ENCODE measurements around the gene SORCS1.
"Not testable (repeated sequence)": the region's sequence is repeated elsewhere in the genome, so short reads cannot be mapped to it uniquely, and the experiment has no call there.

Gene SORCS1

GRCh38 chr10:106938513-106938912 lies 226.0 kb downstream of the SORCS1 start:
- no peak for DNase-seq

GRCh38 chr10:106935978-106936451 lies 228.5 kb downstream of the SORCS1 start:
- no peak for DNase-seq

GRCh38 chr10:106931853-106932249 lies 232.7 kb downstream of the SORCS1 start:
- no peak for DNase-seq

- no peak for DNase-seq
Observed at GRCh38 chr10:106931159-106931852, 233.2 kb downstream of the SORCS1 start.

GRCh38 chr10:106930751-106931150 lies 233.8 kb downstream of the SORCS1 start:
- DNase-seq, result no peak

- no peak for DNase-seq
Observed at GRCh38 chr10:106929291-106929895, 235.1 kb downstream of the SORCS1 start.

- DNase-seq, result not testable (repeated sequence)
Observed at GRCh38 chr10:106928151-106928550, 236.4 kb downstream of the SORCS1 start.

GRCh38 chr10:106925191-106925590 lies 239.3 kb downstream of the SORCS1 start:
- no peak for DNase-seq

- DNase-seq, result no peak
Observed at GRCh38 chr10:106920538-106920937, 244.0 kb downstream of the SORCS1 start.

- DNase-seq, result no peak
Observed at GRCh38 chr10:106919871-106920282, 244.6 kb downstream of the SORCS1 start.

- no peak for DNase-seq
Observed at GRCh38 chr10:106917452-106918055, 247.0 kb downstream of the SORCS1 start.

GRCh38 chr10:106914016-106914415 lies 250.5 kb downstream of the SORCS1 start:
- DNase-seq, result no peak

GRCh38 chr10:106913348-106913747 lies 251.2 kb downstream of the SORCS1 start:
- DNase-seq, result no peak

GRCh38 chr10:106911096-106911495 lies 253.4 kb downstream of the SORCS1 start:
- DNase-seq, result no peak

GRCh38 chr10:106910666-106911065 lies 253.8 kb downstream of the SORCS1 start:
- DNase-seq, result no peak

- DNase-seq, result no peak
Observed at GRCh38 chr10:106908225-106908624, 256.3 kb downstream of the SORCS1 start.

- DNase-seq, result no peak
Observed at GRCh38 chr10:106904209-106904608, 260.3 kb downstream of the SORCS1 start.

GRCh38 chr10:106903180-106903579 lies 261.3 kb downstream of the SORCS1 start:
- DNase-seq, result no peak

- DNase-seq, result no peak
Observed at GRCh38 chr10:106900016-106900652, 264.4 kb downstream of the SORCS1 start.

GRCh38 chr10:106898446-106898845 lies 266.1 kb downstream of the SORCS1 start:
- DNase-seq, result no peak

- DNase-seq, result no peak
Observed at GRCh38 chr10:106897719-106898118, 266.8 kb downstream of the SORCS1 start.

GRCh38 chr10:106894692-106895091 lies 269.8 kb downstream of the SORCS1 start:
- no peak for DNase-seq

- no peak for DNase-seq
Observed at GRCh38 chr10:106877574-106877973, 286.9 kb downstream of the SORCS1 start.

GRCh38 chr10:106874604-106874889 lies 290.0 kb downstream of the SORCS1 start:
- no peak for DNase-seq

Data from DMS 273 treated with DMSO at 0.1 percent for 48 hours (cell line).